ENCODE measurements around the gene HEPACAM.

HEPACAM gene

GRCh38 chr11:124899383-124900145 lies 36.3 kb downstream of the HEPACAM start:
- no peak for DNase-seq (ENCODE audit: low spot score)

- peak; percentile 65 for DNase-seq (ENCODE audit: low spot score)
Measured at GRCh38 chr11:124898711-124899110, 37.1 kb downstream of the HEPACAM start.

- DNase-seq (ENCODE audit: low spot score), result peak; percentile 77
Measured at GRCh38 chr11:124898263-124898680, 37.6 kb downstream of the HEPACAM start.

- no peak for DNase-seq (ENCODE audit: low spot score)
Measured at GRCh38 chr11:124897674-124898262, 38.1 kb downstream of the HEPACAM start, which contains the start of gene ROBO4. ROBO4 (minus strand) TSS chr11:124897865; CDS start chr11:124897795, 70 bp downstream.

DNA sequence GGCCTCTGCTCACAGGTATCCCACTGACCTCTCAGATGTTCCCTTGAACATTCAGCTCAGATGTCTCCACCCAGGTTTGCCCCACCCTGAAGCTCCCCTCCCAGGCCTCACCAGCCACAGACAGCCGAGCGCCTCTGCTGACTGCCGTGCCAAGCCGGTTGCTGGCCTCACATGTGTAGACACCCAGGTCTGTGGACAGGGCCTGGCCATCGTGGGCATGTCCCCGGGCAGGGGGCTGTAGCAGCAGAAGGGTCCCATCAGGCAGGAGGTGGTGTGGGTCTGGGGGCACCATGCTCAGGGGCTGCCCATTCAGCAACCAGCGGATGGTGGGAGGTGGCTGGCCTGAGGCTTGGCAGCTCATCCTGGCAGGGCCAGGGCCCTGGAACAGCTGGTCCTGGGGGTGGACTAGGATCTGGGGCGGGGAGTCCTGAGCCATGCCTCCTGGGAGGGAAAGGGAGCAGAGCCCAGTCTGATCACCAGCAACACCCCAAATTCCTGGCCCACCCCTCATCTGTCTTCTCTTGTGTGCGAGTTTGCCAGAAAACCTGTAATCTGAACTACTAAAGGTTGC lies 38.9 kb downstream of the HEPACAM start:
- DNase-seq (ENCODE audit: low spot score), result no peak

- no peak for DNase-seq (ENCODE audit: low spot score)
Measured at GRCh38 chr11:124896071-124896750, 39.6 kb downstream of the HEPACAM start.

- DNase-seq (ENCODE audit: low spot score), result no peak
Measured at GRCh38 chr11:124895471-124895971, 40.3 kb downstream of the HEPACAM start.

DNA sequence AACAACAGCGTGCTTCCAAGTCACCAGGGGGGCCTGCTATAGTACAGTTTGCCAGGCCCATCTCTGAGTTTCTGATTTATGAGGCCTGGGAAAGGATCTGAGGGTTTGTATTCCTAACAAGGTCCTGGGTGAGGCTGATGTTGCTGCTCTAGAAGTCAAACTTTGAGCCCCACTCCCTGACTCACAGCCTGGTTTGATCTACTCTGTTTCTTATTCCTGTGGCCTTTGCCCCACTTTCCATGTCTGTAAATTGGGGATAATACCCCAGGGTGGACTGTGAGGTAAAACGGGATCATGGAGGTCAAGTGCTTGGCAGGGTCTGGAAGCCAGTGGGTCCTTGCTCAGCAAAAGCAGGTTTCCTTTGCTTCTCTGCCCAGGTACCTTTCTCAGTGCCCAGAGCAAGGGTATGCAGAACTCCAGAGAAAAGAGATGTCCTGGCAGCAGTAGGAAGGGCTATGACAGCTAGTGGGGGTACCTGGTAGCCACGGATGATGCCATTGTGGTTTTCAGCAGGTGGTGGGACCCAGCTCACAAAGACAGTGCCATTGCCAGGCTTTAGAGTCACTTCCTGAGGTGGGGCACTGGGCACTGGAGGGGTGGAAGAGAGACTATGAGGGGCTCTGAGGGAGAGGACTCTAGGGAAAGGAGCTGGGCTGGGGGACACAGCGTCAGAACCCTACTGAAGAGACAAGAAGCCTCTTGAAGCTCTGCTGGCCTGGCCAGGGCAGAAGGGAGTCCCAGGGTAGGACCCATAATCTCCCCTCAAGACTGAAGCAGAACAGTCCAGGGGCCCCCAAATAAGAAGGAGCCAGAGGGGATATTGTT lies 41.0 kb downstream of the HEPACAM start:
- DNase-seq (ENCODE audit: low spot score), result no peak

GRCh38 chr11:124893781-124894401 lies 42.0 kb downstream of the HEPACAM start:
- DNase-seq (ENCODE audit: low spot score), result no peak

DNA sequence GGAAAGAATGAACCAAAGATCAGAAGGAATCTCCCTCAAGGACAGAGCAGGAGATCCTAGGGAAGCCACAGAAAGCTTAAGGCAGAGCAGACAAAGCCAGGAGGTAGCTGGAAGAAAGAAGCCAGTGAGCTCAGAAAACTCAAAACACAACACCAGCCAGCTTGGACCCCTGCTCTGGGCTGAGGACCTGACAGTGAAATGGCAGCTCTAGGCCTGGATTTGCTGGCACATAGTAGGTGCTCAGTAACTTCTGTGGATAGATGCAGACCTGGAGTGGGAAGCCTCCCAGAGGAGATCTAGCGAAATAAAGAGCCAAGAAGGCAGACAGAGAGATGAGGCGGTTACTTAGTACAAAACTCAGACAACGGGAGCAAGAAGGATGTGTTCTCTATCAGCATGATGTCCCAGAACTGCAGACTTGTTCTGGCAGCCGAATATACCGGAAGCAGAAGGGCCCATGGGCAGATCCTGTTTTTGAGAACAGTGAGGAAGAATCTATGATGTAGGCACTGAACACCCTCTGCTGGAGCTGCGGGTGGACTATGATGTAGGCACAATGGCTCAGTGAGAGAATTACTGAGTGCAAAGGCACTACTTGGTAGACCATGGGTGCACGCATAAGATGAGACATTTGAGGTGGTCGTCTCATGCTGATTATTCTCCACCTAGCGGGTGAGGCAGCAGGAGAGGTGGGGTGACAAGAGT lies 42.9 kb downstream of the HEPACAM start:
- no peak for DNase-seq (ENCODE audit: low spot score)

DNA sequence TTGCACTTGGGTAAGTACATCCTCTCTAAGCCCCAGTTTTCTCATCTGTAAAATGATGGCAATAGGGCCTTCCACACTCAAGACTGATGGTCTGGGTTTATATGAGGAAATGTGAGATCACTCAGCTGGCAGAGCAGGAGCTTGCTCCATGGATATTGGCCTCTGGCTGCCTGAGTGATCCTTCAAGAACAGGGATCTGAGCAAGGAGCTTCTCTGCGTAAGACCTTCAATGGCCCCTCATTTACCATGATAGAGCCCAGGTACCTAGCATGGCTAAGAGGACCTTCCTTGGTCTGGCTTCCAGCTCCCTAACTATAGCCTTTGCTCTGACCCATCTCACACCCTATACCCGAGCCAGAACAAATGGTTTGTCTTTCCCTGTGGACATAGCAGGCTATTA lies 43.7 kb downstream of the HEPACAM start:
- DNase-seq (ENCODE audit: low spot score), result no peak

DNA sequence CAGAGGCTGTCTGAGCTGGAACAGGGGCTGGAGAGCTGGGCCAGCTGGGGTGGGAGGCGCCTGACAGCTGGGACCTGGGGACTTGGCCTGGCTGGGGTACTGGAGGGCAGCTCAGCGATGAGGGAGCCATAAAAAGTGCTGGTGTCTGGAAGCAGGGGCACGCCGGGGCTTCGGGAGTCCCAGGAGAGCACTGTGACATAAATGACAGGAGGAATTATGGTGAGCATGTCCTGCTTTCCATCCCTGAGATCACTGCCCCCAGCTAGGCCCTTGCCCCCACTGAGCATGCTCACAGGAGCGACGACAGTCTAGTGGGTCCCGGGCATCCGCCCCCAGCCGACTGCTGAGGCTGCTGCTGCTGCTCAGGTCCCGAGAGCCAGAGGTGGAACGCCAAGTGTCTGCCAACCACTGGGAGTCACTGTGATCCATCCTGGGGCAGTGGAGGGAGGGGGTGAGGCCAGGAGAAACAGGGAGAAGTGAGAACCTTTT lies 44.4 kb downstream of the HEPACAM start:
- DNase-seq (ENCODE audit: low spot score), result no peak

DNA sequence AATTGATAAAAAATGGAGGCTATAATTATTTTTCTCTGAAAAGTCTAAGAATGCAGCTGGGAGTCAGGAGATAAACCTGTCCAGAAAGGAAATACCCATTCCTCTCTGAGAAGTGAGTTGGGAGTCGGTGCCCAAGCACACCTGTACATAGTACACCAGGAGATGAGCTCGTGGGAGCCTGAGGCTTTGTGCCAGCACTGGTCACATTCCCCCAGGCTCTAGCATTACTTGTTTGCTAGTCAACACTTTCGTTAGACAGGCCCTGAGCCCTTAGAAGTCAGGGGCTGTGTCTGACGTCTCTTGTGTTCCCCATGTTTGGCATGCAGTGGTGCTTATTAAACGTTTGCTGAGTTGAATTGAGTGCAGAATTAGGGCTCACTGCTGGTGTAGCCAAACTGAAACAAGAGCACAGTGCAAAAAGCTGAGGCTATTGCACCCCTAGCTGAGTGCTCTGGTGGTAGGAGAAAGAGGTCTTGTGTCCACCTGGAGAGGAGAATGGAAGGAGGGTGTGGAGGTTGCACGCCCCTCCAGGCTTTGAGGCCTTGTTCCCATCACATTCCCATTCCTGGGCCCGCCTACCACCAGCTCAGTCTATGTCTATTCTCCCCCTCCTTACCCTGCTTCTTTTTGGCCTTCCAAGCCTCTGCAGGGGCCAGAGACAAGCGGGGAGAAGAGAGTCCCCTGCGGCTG lies 45.0 kb downstream of the HEPACAM start:
- DNase-seq (ENCODE audit: low spot score), result no peak

DNA sequence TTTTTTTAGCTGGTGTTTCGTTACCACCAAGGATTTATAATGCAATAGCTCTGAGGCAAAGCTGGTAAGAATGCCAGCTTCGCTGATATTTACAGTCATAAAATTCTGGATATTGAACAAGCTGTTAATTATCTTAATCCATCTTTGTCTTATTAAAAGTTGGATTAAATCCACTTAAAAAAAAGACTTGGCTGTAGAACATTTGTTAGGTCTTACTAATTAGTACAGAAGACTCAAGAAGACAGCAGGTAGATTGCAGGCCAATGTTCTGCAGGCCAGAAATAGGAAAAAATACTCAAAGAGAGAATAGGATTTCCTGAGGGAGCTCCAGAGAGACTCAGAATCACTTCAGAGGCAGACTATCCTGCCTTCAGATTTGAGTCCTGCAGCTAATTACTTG lies 45.7 kb downstream of the HEPACAM start:
- DNase-seq (ENCODE audit: low spot score), result no peak

GRCh38 chr11:124889191-124890091 lies 46.4 kb downstream of the HEPACAM start:
- DNase-seq (ENCODE audit: low spot score), result no peak

DNA sequence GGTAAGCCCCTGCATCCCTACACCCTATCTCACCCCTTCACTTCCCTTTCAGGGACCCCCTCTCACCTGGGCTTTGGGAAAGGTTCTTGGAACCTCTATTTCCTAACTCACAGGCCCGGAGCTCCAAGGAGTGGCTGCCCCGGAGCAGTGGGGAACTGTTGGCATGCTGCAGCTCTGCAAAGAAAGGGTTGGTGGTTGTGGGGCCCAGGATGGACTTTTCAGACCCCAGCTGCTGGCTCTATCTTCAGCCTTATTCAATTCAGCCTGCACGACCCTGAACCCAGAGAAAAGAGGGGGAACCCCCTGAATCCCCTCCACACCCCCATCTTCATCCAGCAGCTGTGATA lies 48.2 kb downstream of the HEPACAM start:
- DNase-seq (ENCODE audit: low spot score), result no peak

DNA sequence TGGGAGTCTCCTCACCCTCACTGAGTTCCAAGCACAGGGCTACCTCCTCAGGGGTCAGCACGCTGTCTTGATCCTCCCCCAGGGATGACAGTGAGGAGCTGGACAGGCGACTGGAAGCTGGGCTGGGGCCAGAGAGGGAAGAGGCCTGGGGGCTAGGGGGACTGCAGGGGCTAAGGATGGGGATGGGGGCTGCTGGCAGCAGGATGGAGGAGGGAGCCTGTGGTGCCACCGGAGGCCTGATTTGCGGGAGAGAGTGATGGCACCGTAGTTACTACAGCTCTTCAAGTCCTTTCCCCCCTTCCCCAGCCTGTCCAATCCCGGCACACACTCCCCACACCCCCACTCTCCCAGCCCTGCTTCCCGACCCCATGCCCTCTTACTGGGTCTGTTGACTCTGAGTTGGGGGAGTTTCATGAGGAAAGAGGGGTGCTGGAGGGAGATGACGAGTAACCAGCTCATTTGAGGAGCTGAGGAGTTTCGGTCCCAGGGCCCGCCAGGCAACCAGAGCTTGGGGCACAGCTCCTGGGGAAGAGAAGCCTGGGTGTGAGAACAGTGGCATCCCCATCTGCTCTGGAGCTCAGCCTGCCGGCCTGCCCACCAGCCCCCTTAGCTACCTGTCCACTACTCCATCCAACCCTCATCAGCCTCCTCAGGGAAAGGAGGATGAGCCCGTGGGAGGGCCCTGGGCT lies 48.7 kb downstream of the HEPACAM start:
- no peak for DNase-seq (ENCODE audit: low spot score)

GRCh38 chr11:124886476-124886875 lies 49.4 kb downstream of the HEPACAM start:
- DNase-seq (ENCODE audit: low spot score), result no peak

All from AG08395 (cell line).